ENCODE data around the gene ZFP28.

DNA sequence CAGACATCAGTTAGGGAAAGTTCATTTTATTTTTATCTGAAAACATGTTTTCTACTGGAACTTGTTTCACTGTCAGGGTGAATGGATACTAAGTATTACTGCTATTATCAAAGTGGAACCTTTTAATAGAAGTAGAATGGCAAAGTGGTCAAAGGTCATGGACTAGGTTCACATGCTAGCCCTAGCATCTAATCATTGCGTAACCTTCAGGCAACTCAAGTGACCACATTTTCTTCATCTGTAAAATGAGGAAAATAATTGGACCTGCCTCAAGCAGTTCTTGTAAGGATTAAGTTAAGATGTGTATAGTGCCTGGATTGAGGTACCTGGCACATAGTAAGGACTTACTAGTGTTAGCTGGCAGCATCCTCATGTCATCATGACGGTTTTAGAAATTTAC lies 5.0 kb downstream of the ZFP28 start:
- TF ChIP-seq, protein P1, sequence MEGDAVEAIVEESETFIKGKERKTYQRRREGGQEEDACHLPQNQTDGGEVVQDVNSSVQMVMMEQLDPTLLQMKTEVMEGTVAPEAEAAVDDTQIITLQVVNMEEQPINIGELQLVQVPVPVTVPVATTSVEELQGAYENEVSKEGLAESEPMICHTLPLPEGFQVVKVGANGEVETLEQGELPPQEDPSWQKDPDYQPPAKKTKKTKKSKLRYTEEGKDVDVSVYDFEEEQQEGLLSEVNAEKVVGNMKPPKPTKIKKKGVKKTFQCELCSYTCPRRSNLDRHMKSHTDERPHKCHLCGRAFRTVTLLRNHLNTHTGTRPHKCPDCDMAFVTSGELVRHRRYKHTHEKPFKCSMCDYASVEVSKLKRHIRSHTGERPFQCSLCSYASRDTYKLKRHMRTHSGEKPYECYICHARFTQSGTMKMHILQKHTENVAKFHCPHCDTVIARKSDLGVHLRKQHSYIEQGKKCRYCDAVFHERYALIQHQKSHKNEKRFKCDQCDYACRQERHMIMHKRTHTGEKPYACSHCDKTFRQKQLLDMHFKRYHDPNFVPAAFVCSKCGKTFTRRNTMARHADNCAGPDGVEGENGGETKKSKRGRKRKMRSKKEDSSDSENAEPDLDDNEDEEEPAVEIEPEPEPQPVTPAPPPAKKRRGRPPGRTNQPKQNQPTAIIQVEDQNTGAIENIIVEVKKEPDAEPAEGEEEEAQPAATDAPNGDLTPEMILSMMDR (IDR thresholded peaks at IDR 0.05; ENCODE audit: extremely low read depth in 1 of 2, insufficient read depth in 1 of 2, low read depth in 1 of 2, low read length in 2 of 2), result no peak
- TF ChIP-seq EZH2 (IDR thresholded peaks at IDR 0.05; ENCODE audit: borderline replicate concordance, low read depth, low read length, severe bottlenecking), result no peak
- no peak for TF ChIP-seq POLR2A (IDR thresholded peaks at IDR 0.05; ENCODE audit: low read depth, low read length)
